Measurements from ENCODE around the gene KCNQ1OT1.

Gene KCNQ1OT1

DNA sequence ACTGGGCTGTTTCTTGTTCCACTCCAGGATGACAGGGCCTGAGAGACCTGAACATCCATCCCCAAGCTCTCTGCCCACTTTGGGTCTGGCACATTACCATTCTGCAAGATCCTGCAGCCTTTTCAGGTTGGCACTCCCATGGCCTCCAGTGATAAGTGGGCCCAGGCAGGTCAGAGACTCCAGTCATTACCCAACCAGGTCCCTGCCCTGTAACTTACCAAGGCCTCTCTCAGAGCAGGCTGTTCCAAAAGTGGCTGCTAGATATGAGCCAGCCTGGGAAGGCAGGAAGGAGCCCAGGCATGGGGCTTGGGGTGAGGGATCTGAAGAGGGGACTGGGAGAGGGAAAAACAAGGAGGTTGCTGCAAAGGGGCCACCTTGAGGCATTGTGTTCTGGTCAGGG lies 35.9 kb downstream of the KCNQ1OT1 start:
- TF ChIP-seq, protein P1, sequence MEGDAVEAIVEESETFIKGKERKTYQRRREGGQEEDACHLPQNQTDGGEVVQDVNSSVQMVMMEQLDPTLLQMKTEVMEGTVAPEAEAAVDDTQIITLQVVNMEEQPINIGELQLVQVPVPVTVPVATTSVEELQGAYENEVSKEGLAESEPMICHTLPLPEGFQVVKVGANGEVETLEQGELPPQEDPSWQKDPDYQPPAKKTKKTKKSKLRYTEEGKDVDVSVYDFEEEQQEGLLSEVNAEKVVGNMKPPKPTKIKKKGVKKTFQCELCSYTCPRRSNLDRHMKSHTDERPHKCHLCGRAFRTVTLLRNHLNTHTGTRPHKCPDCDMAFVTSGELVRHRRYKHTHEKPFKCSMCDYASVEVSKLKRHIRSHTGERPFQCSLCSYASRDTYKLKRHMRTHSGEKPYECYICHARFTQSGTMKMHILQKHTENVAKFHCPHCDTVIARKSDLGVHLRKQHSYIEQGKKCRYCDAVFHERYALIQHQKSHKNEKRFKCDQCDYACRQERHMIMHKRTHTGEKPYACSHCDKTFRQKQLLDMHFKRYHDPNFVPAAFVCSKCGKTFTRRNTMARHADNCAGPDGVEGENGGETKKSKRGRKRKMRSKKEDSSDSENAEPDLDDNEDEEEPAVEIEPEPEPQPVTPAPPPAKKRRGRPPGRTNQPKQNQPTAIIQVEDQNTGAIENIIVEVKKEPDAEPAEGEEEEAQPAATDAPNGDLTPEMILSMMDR (IDR thresholded peaks at IDR 0.05; ENCODE audit: control insufficient read depth, insufficient read depth, low read depth, low read length, missing control alignments) = no peak
- no peak overlapping the region for H3K4me3 ChIP-seq (ENCODE audit: control insufficient read depth, low read depth, low read length)
- no peak for DNase-seq (ENCODE audit: low read depth)

DNA sequence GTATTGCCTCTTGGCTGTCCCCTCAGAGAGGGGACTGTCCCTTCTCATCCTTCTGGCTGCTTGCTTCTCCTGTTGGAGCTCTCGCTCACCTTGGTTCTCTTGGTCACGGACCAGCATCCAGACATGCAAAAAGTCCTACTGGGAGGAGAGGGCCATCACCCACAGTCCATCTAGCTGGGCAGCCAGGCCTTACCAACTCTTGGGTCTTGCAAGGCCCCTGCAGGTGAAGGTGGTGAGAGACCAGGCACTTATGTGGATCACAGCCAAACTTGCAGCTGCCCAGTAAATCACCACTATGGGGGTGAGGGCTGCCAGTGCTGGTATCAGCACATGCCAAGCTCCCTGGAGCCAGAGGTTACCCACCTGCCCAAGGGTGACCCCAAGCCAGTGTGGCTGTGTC lies 36.3 kb downstream of the KCNQ1OT1 start:
- TF ChIP-seq, protein P1 (IDR thresholded peaks at IDR 0.05; ENCODE audit: control insufficient read depth, insufficient read depth, low read depth, low read length, missing control alignments) = no peak
- no peak for DNase-seq (ENCODE audit: low read depth)
- H3K4me3 ChIP-seq (ENCODE audit: control insufficient read depth, low read depth, low read length) = no peak overlapping the region

DNA sequence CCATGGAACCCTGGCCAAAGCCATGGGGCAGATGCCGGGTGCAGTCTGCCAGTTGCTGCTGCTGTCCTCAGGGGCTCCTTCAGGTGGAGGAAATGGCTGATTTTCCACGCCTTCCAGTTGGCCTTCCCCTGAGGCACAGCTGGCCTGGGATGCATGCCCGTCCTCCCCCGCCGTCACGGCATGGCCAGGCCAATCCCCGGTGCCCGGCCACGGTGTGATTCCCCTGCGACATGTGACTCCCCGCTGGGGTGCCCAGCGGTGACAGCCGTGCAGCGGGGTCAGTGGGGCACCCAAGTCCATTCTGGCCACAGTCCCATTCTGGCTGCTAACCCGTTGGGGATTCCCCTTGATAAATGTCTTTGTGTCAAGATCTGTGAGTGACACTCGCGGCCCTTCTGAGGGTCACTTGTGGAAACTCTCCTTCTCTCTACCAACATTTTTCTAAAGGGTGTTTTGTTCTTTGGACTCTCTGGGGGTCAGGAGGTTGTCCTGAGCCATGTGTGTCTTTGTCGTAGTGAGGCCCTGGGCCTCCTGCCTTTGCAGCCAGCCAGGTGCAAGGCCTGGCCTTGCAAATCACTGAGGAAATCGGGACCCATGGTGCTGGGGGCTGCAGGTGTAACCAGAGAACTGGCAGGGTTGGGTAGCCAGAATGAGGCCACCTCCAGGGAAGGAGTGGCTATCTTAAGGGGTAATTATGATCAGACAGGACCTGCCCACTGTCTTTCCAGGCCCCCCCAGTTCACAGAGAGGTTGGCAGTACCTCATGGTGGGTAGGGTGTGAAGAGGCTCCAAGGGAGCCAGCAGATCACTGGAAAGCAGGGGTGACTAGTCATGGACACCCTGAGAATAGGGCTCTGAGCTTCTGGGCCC lies 37.1 kb downstream of the KCNQ1OT1 start:
- no peak overlapping the region for H3K4me3 ChIP-seq (ENCODE audit: control insufficient read depth, low read depth, low read length)
- DNase-seq (ENCODE audit: low read depth) = no peak
- TF ChIP-seq, protein P1 (IDR thresholded peaks at IDR 0.05; ENCODE audit: control insufficient read depth, insufficient read depth, low read depth, low read length, missing control alignments) = no peak

DNA sequence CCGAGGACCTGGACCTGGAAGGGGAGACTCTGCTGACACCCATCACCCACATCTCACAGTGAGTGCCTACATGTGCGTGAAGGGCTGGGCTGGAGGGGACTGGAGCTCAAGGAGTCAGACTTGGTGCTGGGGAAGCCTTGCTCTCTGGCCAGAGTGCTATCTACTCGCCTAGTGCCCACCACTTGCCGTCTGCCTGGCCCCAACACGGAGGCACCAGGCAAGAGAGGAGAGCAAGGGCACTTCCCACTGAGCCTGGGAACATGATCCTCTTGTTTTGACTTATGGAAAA lies 37.8 kb downstream of the KCNQ1OT1 start:
- DNase-seq (ENCODE audit: low read depth) = no peak
- TF ChIP-seq, protein P1 (IDR thresholded peaks at IDR 0.05; ENCODE audit: control insufficient read depth, insufficient read depth, low read depth, low read length, missing control alignments) = no peak
- no peak overlapping the region for H3K4me3 ChIP-seq (ENCODE audit: control insufficient read depth, low read depth, low read length)

DNA sequence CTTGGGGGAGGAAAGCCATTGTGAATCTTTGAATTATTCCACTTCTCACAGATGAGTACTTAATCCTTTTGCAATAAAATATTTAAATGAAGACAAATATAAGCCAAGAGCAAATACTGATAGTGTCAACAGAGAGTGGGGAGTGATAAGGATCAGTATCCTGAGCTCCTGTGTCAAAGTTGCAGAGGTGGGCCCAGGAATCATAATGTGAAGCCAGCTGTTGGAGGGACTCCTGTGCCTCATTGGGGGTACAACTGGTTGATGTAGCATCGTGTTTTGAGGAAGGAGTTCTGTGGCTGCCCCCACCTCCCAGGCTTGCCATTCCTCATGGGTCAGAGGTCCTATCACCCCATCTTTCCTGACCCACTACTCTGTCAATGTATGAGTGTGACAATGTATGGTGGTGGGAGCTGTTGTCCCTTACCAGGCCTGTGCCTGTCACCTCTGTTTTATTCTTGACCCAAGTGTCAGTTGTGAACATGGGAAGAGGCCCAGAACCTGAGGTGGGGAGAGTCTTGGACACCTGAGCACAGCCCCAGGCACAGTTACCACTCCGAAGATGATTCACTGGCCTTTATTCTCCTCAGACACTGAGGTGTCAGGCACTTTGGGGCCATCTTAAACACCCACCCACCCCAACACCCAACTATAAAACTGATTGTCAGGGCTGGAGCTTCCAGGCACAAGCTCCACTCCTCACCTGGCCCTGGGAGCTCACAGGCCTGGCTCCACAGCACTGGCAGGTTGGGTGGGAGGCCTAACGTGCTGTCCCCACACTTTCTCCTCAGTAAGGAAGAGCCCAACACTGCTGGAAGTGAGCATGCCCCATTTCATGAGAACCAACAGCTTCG lies 38.4 kb downstream of the KCNQ1OT1 start:
- no peak overlapping the region for H3K4me3 ChIP-seq (ENCODE audit: control insufficient read depth, low read depth, low read length)
- no peak for DNase-seq (ENCODE audit: low read depth)
- TF ChIP-seq, protein P1 (IDR thresholded peaks at IDR 0.05; ENCODE audit: control insufficient read depth, insufficient read depth, low read depth, low read length, missing control alignments) = no peak

DNA sequence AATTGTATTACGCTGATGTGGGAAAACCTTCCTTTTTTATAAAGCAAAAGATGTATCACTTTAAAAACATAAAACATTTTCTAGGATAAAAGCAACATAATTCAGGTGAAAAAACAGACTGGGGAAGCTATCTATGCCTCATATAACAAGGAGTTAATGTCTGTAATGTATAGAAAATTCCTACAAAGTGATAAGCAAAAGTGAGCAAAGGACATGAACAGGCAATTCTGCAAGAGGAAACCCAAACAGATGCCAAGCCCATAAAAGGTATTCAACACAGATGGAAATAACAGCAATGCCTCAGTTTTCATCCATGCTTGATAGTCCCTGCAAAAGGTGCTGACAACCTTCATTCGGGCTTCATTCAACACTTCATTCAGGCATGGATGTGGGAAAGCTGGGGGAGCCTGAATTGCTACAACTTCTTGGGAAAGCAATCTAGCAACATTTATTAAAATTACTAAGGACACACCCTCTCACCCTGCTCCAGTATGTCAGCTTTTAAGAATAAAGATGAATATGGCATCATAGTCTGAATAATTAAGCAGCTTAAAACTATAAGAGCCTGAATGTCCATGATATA lies 39.3 kb downstream of the KCNQ1OT1 start:
- no peak for DNase-seq (ENCODE audit: low read depth)
- no peak overlapping the region for H3K4me3 ChIP-seq (ENCODE audit: control insufficient read depth, low read depth, low read length)
- TF ChIP-seq, protein P1 (IDR thresholded peaks at IDR 0.05; ENCODE audit: control insufficient read depth, insufficient read depth, low read depth, low read length, missing control alignments) = no peak

Measured in AG09309 (cell line).